GM19193 (cell line): ENCODE data around the gene SLC20A1.

Source experiments
- POLR2A ChIP-seq: IDR thresholded peaks from 4 replicates; pipeline ENCODE4 v1.6.1; 2011; ENCODE audit not compliant: insufficient read depth, insufficient read length; ENCODE audit errors: extremely low read depth

SLC20A1 gene

DNA sequence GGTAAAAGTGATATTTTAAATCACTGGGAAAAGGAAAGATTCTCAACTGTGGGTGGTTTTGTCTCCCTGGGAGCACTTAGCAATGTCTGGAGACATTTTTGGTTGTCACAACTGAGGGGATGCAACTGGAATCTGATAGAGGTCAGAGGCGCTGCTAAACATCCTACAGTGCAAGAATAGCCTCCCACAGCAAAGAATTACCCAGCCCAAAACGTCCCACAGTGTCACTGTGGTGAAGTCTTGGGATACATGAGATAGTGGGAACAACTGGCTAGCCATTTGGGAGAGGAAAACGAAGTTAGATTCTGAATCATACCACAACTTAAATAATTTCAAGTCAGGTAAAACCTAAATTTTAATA lies 38.7 kb downstream of the SLC20A1 start:
- TF ChIP-seq POLR2A, result no peak

DNA sequence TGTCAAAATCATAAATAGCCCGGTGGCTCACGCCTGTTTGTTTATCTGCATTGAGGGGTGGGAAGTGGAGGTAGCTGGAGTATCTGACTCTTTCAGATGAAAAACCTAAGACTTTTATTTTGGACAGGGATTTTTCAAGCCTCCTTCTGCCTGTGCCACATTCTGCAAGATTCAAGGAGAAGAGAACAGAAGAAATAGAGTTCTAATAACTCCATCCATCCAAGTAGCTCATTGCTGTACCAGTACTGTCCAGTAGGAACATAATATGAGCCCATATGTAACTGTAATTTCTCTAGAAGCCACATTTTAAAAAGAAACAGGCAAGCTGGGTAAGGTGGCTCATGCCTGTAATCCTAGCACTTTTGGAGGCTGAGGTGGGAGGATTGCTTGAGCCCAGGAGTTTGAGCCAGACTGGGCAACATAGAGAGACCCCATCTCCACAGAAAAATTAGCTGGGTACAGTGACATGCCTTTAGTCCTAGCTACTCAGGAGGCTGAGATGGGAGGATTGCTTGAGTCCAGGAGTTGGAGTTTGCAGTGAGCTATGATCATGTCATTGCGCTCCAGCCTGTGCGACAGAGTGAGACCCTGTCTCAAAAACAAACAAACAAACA lies 39.6 kb downstream of the SLC20A1 start:
- TF ChIP-seq POLR2A, result no peak

DNA sequence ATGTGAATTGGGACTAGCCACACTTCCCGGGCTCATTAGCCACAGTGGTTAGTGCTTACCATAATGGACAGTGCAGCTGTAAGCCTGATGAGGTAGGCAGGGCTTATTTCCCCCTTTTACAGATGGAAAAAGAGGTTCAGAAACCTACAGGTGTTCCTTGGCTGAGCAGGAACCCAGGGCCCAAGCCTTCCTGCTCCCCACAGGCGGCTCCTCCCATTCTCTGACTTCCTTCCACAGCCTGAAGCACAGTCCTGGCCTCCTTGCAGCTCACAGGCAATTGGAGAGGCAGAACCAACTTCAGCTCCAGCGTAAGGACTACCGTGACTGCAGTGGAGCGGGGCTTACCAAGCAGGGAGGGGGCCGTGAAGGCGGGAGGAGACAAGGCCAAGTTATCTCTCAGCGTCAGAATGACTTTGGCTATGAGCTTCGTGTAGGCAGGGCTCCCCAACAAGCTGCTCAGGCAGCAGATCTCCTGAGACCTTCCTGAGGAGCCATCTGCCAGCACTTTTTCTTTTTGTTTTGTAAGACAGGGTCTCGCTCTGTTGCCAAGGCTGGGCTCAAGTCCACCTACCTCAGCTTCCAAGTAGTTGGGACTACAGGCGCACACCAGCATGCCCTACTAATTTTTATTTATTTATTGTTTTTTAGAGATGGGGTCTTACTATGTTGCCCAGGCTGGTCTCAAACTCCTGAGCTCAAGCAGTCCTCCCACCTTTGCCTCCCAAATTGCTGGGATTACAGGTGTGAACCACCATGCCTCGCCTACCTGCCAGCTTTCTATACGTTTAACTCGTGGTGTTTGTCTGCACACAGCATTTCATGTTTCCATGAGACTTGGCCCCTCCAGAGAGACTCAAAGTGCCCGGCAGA lies 40.8 kb downstream of the SLC20A1 start:
- no peak for TF ChIP-seq POLR2A

DNA sequence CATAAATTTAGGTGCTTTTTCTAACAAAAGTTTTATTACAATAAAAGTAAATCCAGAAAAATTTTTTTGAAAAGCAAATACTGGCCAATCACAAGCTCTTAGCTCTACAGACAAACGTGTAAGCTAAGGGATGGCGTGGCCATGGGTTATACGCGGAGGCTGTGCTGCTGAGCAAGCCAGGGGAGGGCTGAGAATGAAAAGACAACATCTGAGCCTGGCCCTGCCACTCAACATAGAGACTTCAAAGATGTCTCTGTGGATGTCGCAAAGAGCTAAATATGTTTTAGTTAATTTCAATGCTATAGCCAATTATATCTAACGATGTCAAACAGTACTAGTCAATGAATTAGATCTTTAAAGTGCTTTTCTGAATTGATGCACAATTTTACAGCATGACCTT lies 41.8 kb downstream of the SLC20A1 start:
- no peak for TF ChIP-seq POLR2A

DNA sequence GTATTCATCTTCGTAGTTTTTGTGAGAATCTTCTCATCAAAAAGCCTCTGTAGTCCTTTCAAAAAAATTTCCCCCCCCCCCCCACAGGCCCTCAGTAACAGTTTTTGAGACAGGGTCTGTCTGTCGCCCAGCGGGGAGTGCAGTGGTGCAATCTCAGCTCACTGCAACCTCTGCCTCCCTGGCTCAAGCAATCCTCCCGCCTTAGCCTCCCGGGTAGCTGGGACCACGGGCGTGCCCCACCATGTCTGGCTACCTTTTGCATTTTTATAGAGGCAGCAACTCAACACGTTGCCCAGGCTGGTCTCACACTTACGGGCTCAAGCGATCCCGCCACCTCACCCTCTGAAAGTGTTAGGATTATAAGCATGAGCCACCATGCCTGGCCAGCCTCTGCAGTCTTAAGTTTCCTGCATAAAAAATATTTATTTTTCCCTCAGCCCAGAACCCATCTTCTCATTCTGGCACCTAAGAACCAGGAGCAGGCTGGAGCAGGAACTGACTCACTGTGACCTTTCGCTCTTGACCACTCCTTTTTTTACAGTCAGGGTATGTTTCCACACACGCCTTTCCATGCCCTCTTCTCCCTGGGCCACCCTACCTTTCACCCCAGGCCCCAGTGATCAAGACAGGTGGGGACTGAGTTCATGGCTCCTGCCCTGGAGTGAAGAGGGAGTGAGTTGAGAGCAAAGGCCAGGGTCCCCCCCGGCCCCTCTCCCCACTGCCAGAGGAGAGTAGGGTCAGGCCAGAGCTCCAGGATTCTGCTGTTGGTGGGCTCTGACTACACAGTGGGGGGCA lies 42.5 kb downstream of the SLC20A1 start:
- no peak for TF ChIP-seq POLR2A

DNA sequence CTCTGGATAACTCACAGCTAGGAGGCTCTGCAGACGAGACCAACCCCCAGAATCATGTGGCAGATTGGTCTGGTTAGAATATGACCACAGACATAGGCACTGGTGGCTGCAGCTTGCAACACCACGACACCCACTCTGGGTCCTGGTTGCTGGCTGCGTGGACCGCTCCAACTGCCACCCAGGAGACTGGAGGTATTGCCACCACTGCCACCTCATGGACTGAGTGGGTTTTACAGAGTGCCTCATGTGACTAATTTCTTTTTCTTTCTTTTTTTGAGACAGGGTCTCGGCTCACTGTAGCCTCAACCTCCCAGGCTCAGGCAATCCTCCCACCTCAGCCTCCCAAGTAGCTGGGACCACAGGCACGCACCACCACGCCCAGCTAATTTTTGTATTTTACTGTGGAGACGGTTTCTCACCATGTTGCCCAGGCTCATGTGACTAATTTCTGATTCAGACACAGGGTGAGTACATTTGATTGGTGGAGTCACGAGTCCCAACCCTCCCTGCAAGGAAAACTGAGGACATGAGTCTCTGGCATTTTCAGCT lies 45.2 kb downstream of the SLC20A1 start:
- TF ChIP-seq POLR2A, result no peak

DNA sequence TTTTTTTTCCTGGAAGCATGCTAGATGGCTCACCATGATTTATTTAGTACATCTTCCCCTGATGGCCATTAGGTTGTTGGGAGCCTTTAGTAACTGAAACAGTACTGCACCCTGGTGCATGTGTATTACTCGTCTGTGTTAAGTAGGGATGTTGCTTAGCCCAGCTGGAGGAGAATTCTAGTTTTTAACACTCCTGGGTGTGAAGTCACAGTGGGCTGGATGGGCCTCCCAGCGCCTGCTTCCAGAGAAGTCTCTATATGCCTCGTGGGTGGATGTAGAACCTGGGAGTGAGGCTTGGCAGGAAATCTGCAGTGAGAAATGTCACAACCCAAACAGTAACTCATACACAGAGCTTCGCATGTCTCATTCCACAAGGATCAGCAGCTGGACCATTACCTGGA lies 46.1 kb downstream of the SLC20A1 start:
- no peak for TF ChIP-seq POLR2A

DNA sequence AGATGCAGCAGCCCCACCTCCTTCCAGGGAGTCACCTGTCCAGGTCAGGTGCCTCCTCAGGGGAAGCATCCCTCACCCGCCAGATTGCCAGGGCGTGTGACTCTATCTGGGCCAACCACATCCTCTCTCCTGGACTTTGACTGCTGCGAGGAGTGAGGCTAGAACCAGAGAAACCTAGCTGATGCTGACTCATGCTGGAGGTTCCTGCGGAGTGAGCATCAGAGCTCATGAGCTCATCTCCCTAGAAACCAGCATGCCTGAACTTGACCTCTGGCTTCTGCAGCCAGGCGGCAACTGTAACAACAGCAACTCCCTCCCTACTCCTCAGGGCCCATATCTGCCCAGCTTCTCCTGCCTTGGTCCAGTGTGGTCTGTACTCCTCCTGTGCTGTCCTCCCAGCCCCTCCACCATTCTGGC lies 46.8 kb downstream of the SLC20A1 start:
- peak; percentile 32 for TF ChIP-seq POLR2A

DNA sequence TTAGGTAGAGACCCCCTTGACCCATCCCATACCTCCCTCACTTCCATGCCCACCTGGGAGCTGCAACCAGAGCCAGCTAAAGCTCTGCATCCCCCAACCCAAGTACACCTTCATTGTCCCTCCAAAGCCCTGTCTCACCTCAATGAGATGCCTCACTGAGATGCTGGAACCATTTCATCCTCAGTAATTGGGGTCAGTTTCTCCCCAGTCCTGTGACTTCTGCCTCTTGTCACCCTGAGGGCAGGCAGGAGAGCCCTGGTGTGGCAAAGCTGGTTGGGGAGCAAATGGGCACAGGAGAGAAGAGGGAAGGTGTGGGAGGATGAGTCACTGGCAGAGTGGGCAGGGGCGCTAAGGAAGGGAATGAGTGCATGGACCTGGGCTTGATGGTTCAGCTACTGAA lies 47.2 kb downstream of the SLC20A1 start:
- no peak for TF ChIP-seq POLR2A

DNA sequence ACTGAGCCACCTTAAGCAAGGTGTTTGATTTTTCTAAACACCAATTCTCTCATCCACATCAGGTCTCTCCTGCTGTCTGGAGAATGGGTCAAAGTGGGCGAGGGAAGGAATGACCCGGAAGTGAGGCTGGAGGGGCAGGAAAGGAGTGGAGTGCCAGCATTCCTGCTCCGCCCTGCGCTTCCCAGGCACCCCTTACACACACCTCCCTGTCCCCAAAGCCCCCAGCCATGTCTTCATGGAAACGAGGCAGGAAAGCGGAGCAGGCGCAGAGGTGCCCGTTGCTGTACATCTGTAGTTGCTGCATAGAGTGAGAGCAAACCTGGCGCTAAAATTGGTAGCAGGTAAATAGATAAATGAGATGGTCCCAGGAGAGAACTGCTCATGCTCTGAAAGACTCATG lies 47.9 kb downstream of the SLC20A1 start:
- TF ChIP-seq POLR2A, result no peak

DNA sequence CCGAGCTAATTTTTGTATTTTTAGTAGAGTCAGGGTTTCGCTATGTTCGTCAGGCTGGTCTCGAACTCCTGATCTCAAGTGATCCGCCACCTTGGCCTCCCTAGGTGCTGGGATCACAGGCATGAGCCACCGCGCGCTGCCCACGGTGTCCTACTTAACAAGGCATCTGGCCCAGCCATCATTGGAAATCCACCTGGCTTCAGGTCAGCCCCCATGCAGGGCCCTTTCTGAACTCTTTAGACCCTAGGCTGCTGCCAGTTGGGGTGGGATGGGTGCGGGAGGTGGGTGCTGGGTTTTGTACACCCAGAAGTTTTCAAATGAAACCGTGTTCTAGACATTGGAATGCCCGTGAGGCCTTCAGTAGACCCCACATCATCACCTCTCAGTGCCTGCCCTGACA lies 48.4 kb downstream of the SLC20A1 start:
- TF ChIP-seq POLR2A, result no peak

DNA sequence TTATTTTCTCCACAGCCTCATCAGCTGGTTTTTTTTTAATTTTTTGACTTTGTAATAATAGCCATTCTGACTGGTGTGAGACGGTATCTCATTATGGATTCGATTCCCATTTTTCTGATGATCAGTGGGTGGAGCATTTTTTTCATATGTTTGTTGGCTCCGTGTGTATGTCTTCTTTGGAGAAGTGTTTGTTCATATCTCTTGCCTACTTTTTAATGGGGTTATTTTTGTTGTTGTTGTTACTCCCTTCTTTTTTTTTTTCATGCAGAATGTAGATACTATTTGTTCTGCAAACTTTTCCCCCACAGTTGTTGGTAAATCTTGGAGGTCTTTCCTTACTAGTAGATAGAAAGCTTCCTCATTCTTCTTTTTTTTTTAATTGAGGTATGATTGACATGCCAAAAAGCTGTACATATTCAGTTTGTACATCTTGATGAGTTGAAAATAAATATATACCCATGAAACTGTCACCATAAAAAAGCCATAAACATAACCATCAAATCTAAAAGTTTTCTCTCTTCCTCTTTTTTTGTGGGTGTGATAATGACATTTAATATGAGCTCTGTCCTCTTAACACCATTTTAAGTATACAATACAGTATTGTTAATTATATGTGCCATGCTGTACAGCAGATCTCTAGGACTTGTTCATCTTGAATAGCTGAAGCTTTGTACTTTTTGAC lies 53.2 kb downstream of the SLC20A1 start:
- TF ChIP-seq POLR2A, result no peak

DNA sequence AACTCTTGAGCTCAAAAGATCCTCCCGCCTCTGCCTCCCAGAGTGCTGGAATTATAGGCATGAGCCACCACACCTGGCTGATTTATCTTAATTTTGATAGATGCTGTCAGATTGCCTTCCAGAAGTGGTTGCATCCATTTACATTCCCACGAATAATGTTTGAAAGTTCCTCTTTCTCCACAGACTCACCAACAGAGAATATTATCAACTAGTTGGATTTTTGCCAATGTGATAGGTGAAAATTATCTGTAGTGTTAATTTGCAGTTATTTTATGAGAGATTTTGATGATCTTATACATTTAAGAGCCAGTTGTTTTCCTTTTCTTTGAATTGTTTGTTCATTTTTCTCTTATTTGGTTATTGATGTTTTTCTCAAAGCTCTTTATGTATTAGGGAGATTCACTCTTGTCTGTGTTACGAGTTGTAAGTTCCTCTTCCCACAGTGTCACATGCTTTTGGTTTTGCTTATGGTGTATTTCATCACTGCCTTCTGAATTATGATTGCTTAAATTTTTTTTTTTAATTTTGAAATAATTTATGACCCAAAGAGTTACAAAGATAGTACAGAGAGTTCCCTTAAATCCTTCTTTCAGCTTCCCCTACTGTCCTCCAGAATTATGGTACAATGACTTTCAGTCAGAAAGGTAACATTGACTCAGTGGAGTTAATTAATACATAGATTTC lies 54.4 kb downstream of the SLC20A1 start:
- TF ChIP-seq POLR2A, result no peak

DNA sequence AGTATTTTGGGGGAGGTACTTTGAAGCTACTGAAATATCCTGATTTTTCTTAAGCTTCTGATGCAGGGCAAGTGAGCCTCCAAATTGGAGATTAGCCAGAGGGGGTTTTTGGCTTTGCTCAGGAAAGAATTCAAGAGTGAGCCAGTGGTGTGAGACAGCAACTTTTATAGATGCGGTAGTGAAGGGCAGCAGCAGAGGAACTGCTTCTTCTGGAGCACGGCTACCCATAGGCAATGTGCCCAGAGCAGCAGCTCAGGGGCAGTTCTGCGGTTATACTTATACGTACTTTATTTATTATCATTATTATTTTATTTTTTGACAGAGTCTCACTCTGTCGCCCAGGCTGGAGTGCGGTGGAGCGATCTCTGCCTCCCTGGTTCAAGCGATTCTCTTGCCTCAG lies 55.3 kb downstream of the SLC20A1 start:
- TF ChIP-seq POLR2A, result no peak

DNA sequence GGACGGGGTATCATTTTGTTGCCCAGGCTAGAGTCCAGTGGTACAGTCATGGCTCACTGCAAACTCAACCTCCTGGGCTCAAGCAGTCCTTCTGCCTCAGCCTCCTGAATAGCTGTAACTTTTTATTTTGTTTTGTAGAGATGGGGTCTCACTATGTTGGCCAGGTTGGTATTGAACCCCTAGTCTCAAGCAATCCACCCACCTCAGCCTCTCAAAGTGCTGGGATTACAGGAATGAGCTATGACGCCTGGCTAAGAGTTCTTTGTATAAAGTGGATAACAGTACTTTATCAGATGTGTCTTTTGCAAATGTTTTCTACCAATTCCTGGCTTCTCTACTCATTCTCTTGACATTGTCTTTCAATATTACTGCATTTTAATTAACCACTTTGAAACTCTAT lies 57.9 kb downstream of the SLC20A1 start:
- no peak for TF ChIP-seq POLR2A

DNA sequence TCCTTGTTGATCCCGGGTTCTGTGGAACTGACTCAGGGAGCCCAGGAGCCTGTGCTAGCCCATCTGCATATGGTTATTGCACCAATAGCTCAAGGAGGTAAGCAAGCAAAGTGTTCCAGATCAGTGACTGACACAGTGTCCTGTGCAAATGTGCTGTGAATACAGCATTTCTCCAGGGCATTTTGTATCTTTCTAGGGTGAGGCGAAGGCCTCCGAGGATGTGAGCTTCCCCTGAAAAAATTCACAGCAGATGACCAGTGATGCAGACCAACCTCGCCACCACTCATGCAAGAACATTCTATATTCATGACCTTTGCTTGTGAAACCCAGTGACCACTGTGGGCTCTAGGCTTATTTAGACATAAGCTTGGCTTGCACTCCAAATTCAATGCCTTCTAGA lies 59.8 kb downstream of the SLC20A1 start:
- TF ChIP-seq POLR2A, result no peak
